ENCODE results near the gene GAA.

The GAA gene

GRCh38 chr17:80117491-80118401, 16.4 kb downstream of the GAA start:
- Mint-ChIP-seq H3K9me3 (no peaks in the 10 kb centered on the region), H3K27ac (no peak overlapping the region), H3K36me3 (no peaks in the 10 kb centered on the region), H3K4me3 (no peak overlapping the region), H3K4me1 (peaks cover 6% of the 10 kb centered on the region)
- DNase-seq (ENCODE audit: low spot score in 2 of 2) (no peak), ATAC-seq (peak; percentile 27)

GRCh38 chr17:80118601-80119270, 17.4 kb downstream of the GAA start:
- no peaks in the 10 kb centered on the region for H3K9me3 Mint-ChIP-seq
- peaks cover 6% of the 10 kb centered on the region for H3K4me1 Mint-ChIP-seq
- ATAC-seq (no peak), DNase-seq (ENCODE audit: low spot score in 2 of 2) (no peak)
- no peak overlapping the region for H3K4me3 Mint-ChIP-seq
- H3K27ac Mint-ChIP-seq = no peak overlapping the region
- H3K36me3 Mint-ChIP-seq = no peaks in the 10 kb centered on the region

- ATAC-seq (no peak), DNase-seq (ENCODE audit: low spot score in 2 of 2) (no peak)
- H3K27ac Mint-ChIP-seq = no peak overlapping the region
- no peak overlapping the region for H3K4me3 Mint-ChIP-seq
- no peaks in the 10 kb centered on the region for H3K9me3 Mint-ChIP-seq
- no peaks in the 10 kb centered on the region for H3K36me3 Mint-ChIP-seq
- H3K4me1 Mint-ChIP-seq = peaks cover 6% of the 10 kb centered on the region
Observed at GRCh38 chr17:80119271-80119791, 17.9 kb downstream of the GAA start.

- no peak overlapping the region for H3K4me3 Mint-ChIP-seq
- ATAC-seq (no peak), DNase-seq (ENCODE audit: low spot score in 2 of 2) (no peak)
- peaks cover 5% of the 10 kb centered on the region for H3K4me1 Mint-ChIP-seq
- H3K36me3 Mint-ChIP-seq = no peaks in the 10 kb centered on the region
- no peaks in the 10 kb centered on the region for H3K9me3 Mint-ChIP-seq
- H3K27ac Mint-ChIP-seq = no peak overlapping the region
Observed at GRCh38 chr17:80119839-80120238, 18.5 kb downstream of the GAA start.

GRCh38 chr17:80122026-80122575, 20.7 kb downstream of the GAA start:
- H3K27ac Mint-ChIP-seq = no peak overlapping the region
- H3K4me1 Mint-ChIP-seq = no peaks in the 10 kb centered on the region
- H3K9me3 Mint-ChIP-seq = no peaks in the 10 kb centered on the region
- ATAC-seq = peak; percentile 14
- DNase-seq (ENCODE audit: low spot score in 2 of 2) = no peak
- H3K4me3 Mint-ChIP-seq = no peak overlapping the region
- no peaks in the 10 kb centered on the region for H3K36me3 Mint-ChIP-seq

GRCh38 chr17:80122926-80123505, 21.6 kb downstream of the GAA start:
- H3K27ac Mint-ChIP-seq = no peak overlapping the region
- ATAC-seq (no peak), DNase-seq (ENCODE audit: low spot score in 2 of 2) (no peak)
- H3K4me3 Mint-ChIP-seq = no peak overlapping the region
- no peaks in the 10 kb centered on the region for H3K36me3 Mint-ChIP-seq
- H3K9me3 Mint-ChIP-seq = no peaks in the 10 kb centered on the region
- H3K4me1 Mint-ChIP-seq = no peaks in the 10 kb centered on the region

- DNase-seq (ENCODE audit: low spot score in 2 of 2) (no peak), ATAC-seq (no peak)
- no peak overlapping the region for H3K4me3 Mint-ChIP-seq
- H3K9me3 Mint-ChIP-seq = no peaks in the 10 kb centered on the region
- H3K4me1 Mint-ChIP-seq = no peaks in the 10 kb centered on the region
- H3K36me3 Mint-ChIP-seq = no peaks in the 10 kb centered on the region
- no peak overlapping the region for H3K27ac Mint-ChIP-seq
Observed at GRCh38 chr17:80123791-80124190, 22.4 kb downstream of the GAA start.

GRCh38 chr17:80124351-80124981, 23.1 kb downstream of the GAA start:
- no peak overlapping the region for H3K27ac Mint-ChIP-seq
- H3K9me3 Mint-ChIP-seq = no peaks in the 10 kb centered on the region
- DNase-seq (ENCODE audit: low spot score in 2 of 2) (no peak), ATAC-seq (peak; percentile 42)
- H3K4me1 Mint-ChIP-seq = no peaks in the 10 kb centered on the region
- H3K4me3 Mint-ChIP-seq = no peak overlapping the region
- H3K36me3 Mint-ChIP-seq = no peaks in the 10 kb centered on the region

GRCh38 chr17:80125656-80126448, 24.5 kb downstream of the GAA start:
- Mint-ChIP-seq H3K9me3 (no peaks in the 10 kb centered on the region), H3K4me1 (no peaks in the 10 kb centered on the region), H3K36me3 (no peaks in the 10 kb centered on the region), H3K4me3 (no peak overlapping the region), H3K27ac (no peak overlapping the region)
- no peak for ATAC-seq
- DNase-seq (ENCODE audit: low spot score in 2 of 2) = no peak

GRCh38 chr17:80126449-80126715, 25.0 kb downstream of the GAA start:
- no peaks in the 10 kb centered on the region for H3K36me3 Mint-ChIP-seq
- ATAC-seq (no peak), DNase-seq (ENCODE audit: low spot score in 2 of 2) (no peak)
- H3K27ac Mint-ChIP-seq = no peak overlapping the region
- no peaks in the 10 kb centered on the region for H3K4me1 Mint-ChIP-seq
- H3K9me3 Mint-ChIP-seq = no peaks in the 10 kb centered on the region
- no peak overlapping the region for H3K4me3 Mint-ChIP-seq

- no peak overlapping the region for H3K27ac Mint-ChIP-seq
- H3K36me3 Mint-ChIP-seq = peaks cover 20% of the 10 kb centered on the region
- no peaks in the 10 kb centered on the region for H3K4me1 Mint-ChIP-seq
- DNase-seq (ENCODE audit: low spot score in 2 of 2) (no peak), ATAC-seq (no peak)
- H3K9me3 Mint-ChIP-seq = no peaks in the 10 kb centered on the region
- H3K4me3 Mint-ChIP-seq = no peak overlapping the region
Observed at GRCh38 chr17:80129006-80129565, 27.7 kb downstream of the GAA start.

GRCh38 chr17:80130992-80131391, 29.6 kb downstream of the GAA start:
- no peak overlapping the region for H3K4me3 Mint-ChIP-seq
- H3K4me1 Mint-ChIP-seq = no peaks in the 10 kb centered on the region
- ATAC-seq (no peak), DNase-seq (ENCODE audit: low spot score in 2 of 2) (no peak)
- H3K9me3 Mint-ChIP-seq = no peaks in the 10 kb centered on the region
- H3K36me3 Mint-ChIP-seq = peaks cover 39% of the 10 kb centered on the region
- H3K27ac Mint-ChIP-seq = no peak overlapping the region

GRCh38 chr17:80132906-80133625, 31.7 kb downstream of the GAA start:
- no peaks in the 10 kb centered on the region for H3K4me1 Mint-ChIP-seq
- ATAC-seq (peak; percentile 46), DNase-seq (ENCODE audit: low spot score in 2 of 2) (no peak)
- no peak overlapping the region for H3K4me3 Mint-ChIP-seq
- no peaks in the 10 kb centered on the region for H3K9me3 Mint-ChIP-seq
- peaks cover 60% of the 10 kb centered on the region for H3K36me3 Mint-ChIP-seq
- H3K27ac Mint-ChIP-seq = peak overlapping the region; percentile 27

GRCh38 chr17:80133626-80133970, 32.2 kb downstream of the GAA start:
- H3K27ac Mint-ChIP-seq = peak overlapping the region; percentile 27
- no peaks in the 10 kb centered on the region for H3K9me3 Mint-ChIP-seq
- DNase-seq (ENCODE audit: low spot score in 2 of 2) (no peak), ATAC-seq (no peak)
- H3K4me3 Mint-ChIP-seq = no peak overlapping the region
- H3K36me3 Mint-ChIP-seq = peaks cover 65% of the 10 kb centered on the region
- no peaks in the 10 kb centered on the region for H3K4me1 Mint-ChIP-seq

All from stimulated activated effector memory CD8-positive, alpha-beta T cell treated with anti-CD3 and anti-CD28 coated beads, Interleukin-12 subunit alpha, Interleukin-12 subunit beta, amount 100 ng/mL, for 72 hours (primary cell).